Measurements from ENCODE around the gene ASB3.

ASB3 gene

GRCh38 chr2:53711271-53711780 lies 75.4 kb downstream of the ASB3 start:
- no peak overlapping the region for H3K9ac ChIP-seq (ENCODE audit: low read length)
- H3K36me3 ChIP-seq (replicated peaks; ENCODE audit: low read depth, low read length) = peaks cover 29% of the 10 kb centered on the region
- TF ChIP-seq EZH2phosphoT487 (IDR thresholded peaks at IDR 0.05; ENCODE audit: low read depth) = no peak
- TF ChIP-seq, protein P1, sequence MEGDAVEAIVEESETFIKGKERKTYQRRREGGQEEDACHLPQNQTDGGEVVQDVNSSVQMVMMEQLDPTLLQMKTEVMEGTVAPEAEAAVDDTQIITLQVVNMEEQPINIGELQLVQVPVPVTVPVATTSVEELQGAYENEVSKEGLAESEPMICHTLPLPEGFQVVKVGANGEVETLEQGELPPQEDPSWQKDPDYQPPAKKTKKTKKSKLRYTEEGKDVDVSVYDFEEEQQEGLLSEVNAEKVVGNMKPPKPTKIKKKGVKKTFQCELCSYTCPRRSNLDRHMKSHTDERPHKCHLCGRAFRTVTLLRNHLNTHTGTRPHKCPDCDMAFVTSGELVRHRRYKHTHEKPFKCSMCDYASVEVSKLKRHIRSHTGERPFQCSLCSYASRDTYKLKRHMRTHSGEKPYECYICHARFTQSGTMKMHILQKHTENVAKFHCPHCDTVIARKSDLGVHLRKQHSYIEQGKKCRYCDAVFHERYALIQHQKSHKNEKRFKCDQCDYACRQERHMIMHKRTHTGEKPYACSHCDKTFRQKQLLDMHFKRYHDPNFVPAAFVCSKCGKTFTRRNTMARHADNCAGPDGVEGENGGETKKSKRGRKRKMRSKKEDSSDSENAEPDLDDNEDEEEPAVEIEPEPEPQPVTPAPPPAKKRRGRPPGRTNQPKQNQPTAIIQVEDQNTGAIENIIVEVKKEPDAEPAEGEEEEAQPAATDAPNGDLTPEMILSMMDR (IDR thresholded peaks at IDR 0.05; ENCODE audit: low read depth, low read length) = no peak
- H3K27me3 ChIP-seq (ENCODE audit: low read depth, low read length) = no peaks in the 10 kb centered on the region
- H3K4me1 ChIP-seq (ENCODE audit: low read length) = no peaks in the 10 kb centered on the region
- H3K4me3 ChIP-seq (ENCODE audit: low read length) = no peak overlapping the region
- H3K79me2 ChIP-seq (ENCODE audit: low read length) = no peaks in the 10 kb centered on the region
- H3K4me2 ChIP-seq (ENCODE audit: low read length) = no peak overlapping the region
- no peak overlapping the region for H2AFZ ChIP-seq (ENCODE audit: low read depth, low read length)
- H3K9me3 ChIP-seq (ENCODE audit: insufficient read depth, low read length) = 0 out of 2 replicates have a peak, but pooled peaks cover 4% of the 10 kb centered on the region
- no peaks in the 10 kb centered on the region for H4K20me1 ChIP-seq (ENCODE audit: insufficient read depth, low read length)
- no peak overlapping the region for H3K27ac ChIP-seq (ENCODE audit: low read length)

DNA sequence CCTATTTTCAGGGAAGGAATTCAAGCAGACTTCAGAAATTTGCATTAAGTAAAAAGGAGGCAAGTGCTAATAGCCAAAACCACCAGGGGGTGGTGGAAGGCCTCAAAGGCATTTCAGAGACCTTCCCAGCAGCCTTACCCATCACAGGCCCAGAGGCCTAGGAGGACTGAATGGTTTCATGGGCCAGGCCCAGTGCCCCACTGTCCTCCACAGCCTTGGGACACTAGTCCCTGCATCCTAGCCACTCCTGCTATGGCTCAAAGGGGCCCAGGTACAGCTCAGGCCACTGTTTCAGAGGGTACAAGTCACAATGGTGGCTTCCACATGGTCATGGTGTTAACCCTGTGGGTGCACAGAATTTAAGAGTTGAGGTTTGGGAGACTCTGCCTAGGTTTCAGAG lies 77.8 kb downstream of the ASB3 start:
- no peaks in the 10 kb centered on the region for H3K27me3 ChIP-seq (ENCODE audit: low read depth, low read length)
- no peak overlapping the region for H3K27ac ChIP-seq (ENCODE audit: low read length)
- H4K20me1 ChIP-seq (ENCODE audit: insufficient read depth, low read length) = no peaks in the 10 kb centered on the region
- H3K4me2 ChIP-seq (ENCODE audit: low read length) = no peak overlapping the region
- H3K4me3 ChIP-seq (ENCODE audit: low read length) = no peak overlapping the region
- H3K9ac ChIP-seq (ENCODE audit: low read length) = no peak overlapping the region
- no peaks in the 10 kb centered on the region for H3K79me2 ChIP-seq (ENCODE audit: low read length)
- 0 out of 2 replicates have a peak, but pooled peaks cover 4% of the 10 kb centered on the region for H3K9me3 ChIP-seq (ENCODE audit: insufficient read depth, low read length)
- no peak overlapping the region for H2AFZ ChIP-seq (ENCODE audit: low read depth, low read length)
- no peak for TF ChIP-seq EZH2phosphoT487 (IDR thresholded peaks at IDR 0.05; ENCODE audit: low read depth)
- TF ChIP-seq, protein P1 (IDR thresholded peaks at IDR 0.05; ENCODE audit: low read depth, low read length) = no peak
- no peaks in the 10 kb centered on the region for H3K4me1 ChIP-seq (ENCODE audit: low read length)
- H3K36me3 ChIP-seq (replicated peaks; ENCODE audit: low read depth, low read length) = peaks cover 29% of the 10 kb centered on the region

DNA sequence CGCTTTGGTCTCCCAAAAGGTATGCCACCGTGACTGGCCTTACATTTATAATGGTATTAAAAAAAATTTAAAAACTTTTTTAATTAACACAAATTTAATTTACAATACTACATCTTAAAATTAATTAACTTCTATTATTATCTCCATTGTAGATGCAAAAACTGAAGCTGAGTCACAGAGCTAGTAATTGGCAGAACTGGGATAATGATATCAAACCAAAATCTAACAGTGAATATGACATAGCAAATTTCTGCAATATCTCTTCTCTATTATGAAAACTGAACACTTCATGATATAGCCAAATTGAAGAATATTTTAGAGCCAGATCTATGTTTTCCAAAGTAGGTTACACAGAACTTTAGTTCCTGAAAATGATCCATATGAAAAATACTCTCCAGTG lies 85.5 kb downstream of the ASB3 start:
- Histone ChIP-seq H3K36me3 (replicated peaks; ENCODE audit: low read depth, low read length) (peaks cover 12% of the 10 kb centered on the region), H3K27me3 (ENCODE audit: low read depth, low read length) (no peaks in the 10 kb centered on the region), H3K27ac (ENCODE audit: low read length) (no peak overlapping the region), H3K4me1 (ENCODE audit: low read length) (no peaks in the 10 kb centered on the region), H4K20me1 (ENCODE audit: insufficient read depth, low read length) (no peaks in the 10 kb centered on the region), H2AFZ (ENCODE audit: low read depth, low read length) (no peak overlapping the region), H3K4me2 (ENCODE audit: low read length) (no peak overlapping the region), H3K9ac (ENCODE audit: low read length) (no peak overlapping the region), H3K4me3 (ENCODE audit: low read length) (no peak overlapping the region), H3K79me2 (ENCODE audit: low read length) (no peaks in the 10 kb centered on the region), H3K9me3 (ENCODE audit: insufficient read depth, low read length) (no peaks in the 10 kb centered on the region)
- no peak for TF ChIP-seq EZH2phosphoT487 (IDR thresholded peaks at IDR 0.05; ENCODE audit: low read depth)
- TF ChIP-seq, protein P1 (IDR thresholded peaks at IDR 0.05; ENCODE audit: low read depth, low read length) = no peak

- H3K4me2 ChIP-seq (ENCODE audit: low read length) = no peak overlapping the region
- no peak for TF ChIP-seq EZH2phosphoT487 (IDR thresholded peaks at IDR 0.05; ENCODE audit: low read depth)
- TF ChIP-seq, protein P1 (IDR thresholded peaks at IDR 0.05; ENCODE audit: low read depth, low read length) = no peak
- no peaks in the 10 kb centered on the region for H4K20me1 ChIP-seq (ENCODE audit: insufficient read depth, low read length)
- no peaks in the 10 kb centered on the region for H3K79me2 ChIP-seq (ENCODE audit: low read length)
- H3K9me3 ChIP-seq (ENCODE audit: insufficient read depth, low read length) = no peaks in the 10 kb centered on the region
- H3K9ac ChIP-seq (ENCODE audit: low read length) = no peak overlapping the region
- H3K27me3 ChIP-seq (ENCODE audit: low read depth, low read length) = no peaks in the 10 kb centered on the region
- peaks cover 12% of the 10 kb centered on the region for H3K36me3 ChIP-seq (replicated peaks; ENCODE audit: low read depth, low read length)
- no peak overlapping the region for H2AFZ ChIP-seq (ENCODE audit: low read depth, low read length)
- no peaks in the 10 kb centered on the region for H3K4me1 ChIP-seq (ENCODE audit: low read length)
- H3K27ac ChIP-seq (ENCODE audit: low read length) = no peak overlapping the region
- no peak overlapping the region for H3K4me3 ChIP-seq (ENCODE audit: low read length)
Measured at GRCh38 chr2:53697686-53698085, 89.1 kb downstream of the ASB3 start.

Measured in OCI-LY3 (cell line).